ENCODE measurements around the gene PRKG1. TPM values are rescaled to one million over a fixed set of nuclear protein-coding genes. Genes with fewer than 3 reads are reported as not detected.

The PRKG1 gene
- total RNA-seq, 2 experiments from 2014 or later = not detected

DNA sequence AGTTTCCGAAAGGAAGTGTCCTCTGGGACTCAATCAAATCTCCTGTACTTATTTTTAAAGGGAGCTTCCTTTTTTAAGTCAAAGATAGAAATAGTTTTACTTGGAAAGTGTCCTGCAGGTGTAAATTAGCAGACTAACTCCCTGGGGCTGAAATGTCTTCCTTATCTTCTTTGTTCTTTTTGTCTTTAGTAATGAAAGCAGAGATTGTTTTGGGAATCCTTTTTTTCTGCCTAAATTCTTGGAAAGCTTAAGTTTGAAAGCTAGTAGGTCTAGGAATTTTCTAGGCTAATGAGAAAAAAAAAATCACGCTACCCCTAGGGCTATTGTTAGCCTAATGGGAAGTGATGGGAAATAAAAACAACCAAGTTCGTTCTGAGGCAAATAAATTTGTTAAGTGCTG is 764.2 kb downstream of the PRKG1 start:
- CTCF ChIA-PET = no interaction called here
- no peak for DNase-seq
- no peaks in the 10 kb centered on the region for H3K4me1 Mint-ChIP-seq (ENCODE audit: low read depth)
- POLR2A ChIA-PET = no interaction called here
- H3K27ac Mint-ChIP-seq = no peak overlapping the region
- peaks cover 6% of the 10 kb centered on the region for H3K9me3 Mint-ChIP-seq
- no peaks in the 10 kb centered on the region for H3K36me3 Mint-ChIP-seq
- intact Hi-C loops (cut with micrococcal nuclease) = no loop called here
- no peak overlapping the region for H3K4me3 Mint-ChIP-seq
- no peaks in the 10 kb centered on the region for H3K27me3 Mint-ChIP-seq

- CTCF ChIA-PET = interaction anchor here (0.6 kb wide), 1 partner anchor 65 kb away, joined by 3 read pairs; no protein-coding TSS in a partner anchor
- no peak for DNase-seq
- Mint-ChIP-seq H3K4me3 (no peak overlapping the region), H3K9me3 (no peaks in the 10 kb centered on the region), H3K27me3 (peaks cover 3% of the 10 kb centered on the region), H3K27ac (no peak overlapping the region), H3K4me1 (ENCODE audit: low read depth) (no peaks in the 10 kb centered on the region), H3K36me3 (no peaks in the 10 kb centered on the region)
- POLR2A ChIA-PET = no interaction called here
- intact Hi-C loops (cut with micrococcal nuclease) = no loop called here
These were observed 769.7 kb downstream of the PRKG1 start for GRCh38 chr10:51843966-51844365.

GRCh38 chr10:51846856-51847506 is 772.7 kb downstream of the PRKG1 start:
- Mint-ChIP-seq H3K9me3 (no peaks in the 10 kb centered on the region), H3K27me3 (peaks cover 3% of the 10 kb centered on the region), H3K27ac (no peak overlapping the region), H3K4me3 (no peak overlapping the region), H3K4me1 (ENCODE audit: low read depth) (no peaks in the 10 kb centered on the region), H3K36me3 (no peaks in the 10 kb centered on the region)
- POLR2A ChIA-PET = no interaction called here
- intact Hi-C loops (cut with micrococcal nuclease) = no loop called here
- no peak for DNase-seq
- CTCF ChIA-PET = no interaction called here

GRCh38 chr10:51852297-51852696 is 778.0 kb downstream of the PRKG1 start:
- peaks cover 4% of the 10 kb centered on the region for H3K27me3 Mint-ChIP-seq
- no peaks in the 10 kb centered on the region for H3K9me3 Mint-ChIP-seq
- ChIA-PET POLR2A (no interaction called here), CTCF (no interaction called here)
- intact Hi-C loops (cut with micrococcal nuclease) = no loop called here
- H3K36me3 Mint-ChIP-seq = no peaks in the 10 kb centered on the region
- H3K27ac Mint-ChIP-seq = no peak overlapping the region
- DNase-seq = no peak
- H3K4me1 Mint-ChIP-seq (ENCODE audit: low read depth) = no peaks in the 10 kb centered on the region
- no peak overlapping the region for H3K4me3 Mint-ChIP-seq

- H3K9me3 Mint-ChIP-seq = no peaks in the 10 kb centered on the region
- no peak overlapping the region for H3K27ac Mint-ChIP-seq
- no peak for DNase-seq
- ChIA-PET CTCF (no interaction called here), POLR2A (interaction anchor here (1.2 kb wide), 1 partner anchor 34 kb away, joined by 3 read pairs; no protein-coding TSS in a partner anchor)
- peaks cover 2% of the 10 kb centered on the region for H3K27me3 Mint-ChIP-seq
- H3K36me3 Mint-ChIP-seq = no peaks in the 10 kb centered on the region
- H3K4me3 Mint-ChIP-seq = no peak overlapping the region
- no peaks in the 10 kb centered on the region for H3K4me1 Mint-ChIP-seq (ENCODE audit: low read depth)
- intact Hi-C loops (cut with micrococcal nuclease) = no loop called here
These were observed 783.0 kb downstream of the PRKG1 start for GRCh38 chr10:51857305-51857704.

DNA sequence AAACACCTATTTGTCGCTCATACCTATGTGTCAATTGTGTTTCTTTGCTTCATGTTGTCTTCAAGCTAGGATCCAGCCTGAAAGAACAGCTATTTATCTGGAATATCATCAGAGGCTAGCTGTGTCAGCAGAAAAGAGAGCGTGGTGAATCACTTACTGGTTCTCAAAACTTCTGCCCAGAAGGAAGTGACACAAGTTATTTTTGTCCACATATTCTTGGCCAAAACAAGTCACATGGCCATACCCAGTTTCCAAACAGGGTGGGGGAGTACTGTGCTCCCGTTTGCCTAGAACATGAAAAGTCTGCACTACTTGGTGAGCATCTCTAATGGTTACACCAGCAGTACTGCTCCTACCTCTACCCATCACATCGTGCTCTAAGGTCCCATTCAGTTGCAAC is 786.0 kb downstream of the PRKG1 start:
- intact Hi-C loops (cut with micrococcal nuclease) = no loop called here
- H3K4me3 Mint-ChIP-seq = no peak overlapping the region
- DNase-seq = no peak
- POLR2A ChIA-PET = no interaction called here
- no peak overlapping the region for H3K27ac Mint-ChIP-seq
- H3K36me3 Mint-ChIP-seq = no peaks in the 10 kb centered on the region
- peaks cover 2% of the 10 kb centered on the region for H3K27me3 Mint-ChIP-seq
- no peaks in the 10 kb centered on the region for H3K4me1 Mint-ChIP-seq (ENCODE audit: low read depth)
- H3K9me3 Mint-ChIP-seq = no peaks in the 10 kb centered on the region
- CTCF ChIA-PET = no interaction called here

DNA sequence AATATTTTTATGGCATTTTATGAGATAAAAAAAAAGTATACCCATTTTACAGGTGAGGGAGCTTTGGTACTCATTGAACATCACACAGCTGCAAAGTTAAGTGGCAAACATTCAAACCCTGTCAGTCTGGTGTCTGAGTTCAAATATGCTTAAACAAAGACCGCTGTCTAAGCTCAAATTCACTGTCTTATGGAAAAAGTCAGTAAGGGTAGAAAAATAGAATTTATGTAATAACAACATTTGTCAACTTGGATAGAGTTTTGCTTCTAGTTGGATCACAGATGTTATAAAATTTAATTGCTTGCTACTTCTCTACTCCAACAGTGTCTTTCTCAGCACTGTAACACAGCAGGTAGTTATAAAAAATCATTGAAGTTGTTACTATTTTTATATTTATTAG is 786.8 kb downstream of the PRKG1 start:
- intact Hi-C loops (cut with micrococcal nuclease) = no loop called here
- DNase-seq = no peak
- Mint-ChIP-seq H3K27ac (no peak overlapping the region), H3K27me3 (no peaks in the 10 kb centered on the region), H3K36me3 (no peaks in the 10 kb centered on the region), H3K4me1 (ENCODE audit: low read depth) (no peaks in the 10 kb centered on the region), H3K9me3 (no peaks in the 10 kb centered on the region), H3K4me3 (no peak overlapping the region)
- CTCF ChIA-PET = no interaction called here
- POLR2A ChIA-PET = no interaction called here

DNA sequence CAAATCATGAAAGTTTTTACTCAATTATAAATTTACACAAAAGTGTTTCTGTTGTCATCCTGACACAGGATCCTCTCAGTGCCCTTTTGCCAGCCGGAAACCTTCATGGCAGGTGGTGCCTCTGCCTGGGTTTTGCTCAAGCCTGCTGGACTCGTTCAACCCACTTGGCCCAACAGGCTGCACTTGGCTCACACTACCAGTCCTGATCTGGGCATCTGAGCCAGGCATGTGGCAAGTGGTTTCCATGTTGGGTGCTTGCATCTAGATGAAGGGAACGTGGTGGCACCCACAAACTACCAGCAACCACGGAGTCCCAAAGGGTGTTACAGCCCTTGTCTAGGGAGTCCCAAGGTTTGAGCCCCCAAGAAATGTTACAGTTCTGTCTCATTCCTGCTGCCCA is 787.4 kb downstream of the PRKG1 start:
- ChIA-PET CTCF (interaction anchor here (0.6 kb wide), 1 partner anchor 369 kb away, joined by 3 read pairs; no protein-coding TSS in a partner anchor), POLR2A (no interaction called here)
- intact Hi-C loops (cut with micrococcal nuclease) = no loop called here
- no peak for DNase-seq
- Mint-ChIP-seq H3K4me3 (no peak overlapping the region), H3K27me3 (no peaks in the 10 kb centered on the region), H3K9me3 (no peaks in the 10 kb centered on the region), H3K4me1 (ENCODE audit: low read depth) (no peaks in the 10 kb centered on the region), H3K27ac (no peak overlapping the region), H3K36me3 (no peaks in the 10 kb centered on the region)

- no peaks in the 10 kb centered on the region for H3K27me3 Mint-ChIP-seq
- intact Hi-C loops (cut with micrococcal nuclease) = no loop called here
- POLR2A ChIA-PET = no interaction called here
- H3K4me3 Mint-ChIP-seq = no peak overlapping the region
- no peaks in the 10 kb centered on the region for H3K9me3 Mint-ChIP-seq
- no peaks in the 10 kb centered on the region for H3K36me3 Mint-ChIP-seq
- CTCF ChIA-PET = no interaction called here
- DNase-seq = no peak
- H3K4me1 Mint-ChIP-seq (ENCODE audit: low read depth) = no peaks in the 10 kb centered on the region
- H3K27ac Mint-ChIP-seq = no peak overlapping the region
These were observed 787.9 kb downstream of the PRKG1 start for GRCh38 chr10:51862149-51862548.

DNA sequence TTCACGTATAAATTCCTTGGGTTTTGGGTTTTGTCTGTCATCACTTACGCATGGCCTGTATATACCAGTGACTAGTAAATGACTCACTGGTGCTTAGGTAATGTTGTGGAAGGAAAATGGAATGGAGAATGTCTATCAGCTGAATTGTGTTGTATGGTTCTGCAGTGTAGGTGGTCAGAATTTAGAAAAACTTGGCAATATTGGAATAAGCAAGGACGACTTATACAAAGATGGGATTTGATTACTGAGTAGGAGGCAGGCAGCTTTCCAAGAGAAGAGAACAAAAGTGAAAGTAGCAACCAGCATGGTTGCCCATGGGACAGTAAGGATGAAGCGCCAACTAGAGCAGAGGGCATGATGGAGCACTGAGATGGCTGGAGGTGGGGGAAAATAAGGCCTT is 793.7 kb downstream of the PRKG1 start:
- H3K4me1 Mint-ChIP-seq (ENCODE audit: low read depth) = no peaks in the 10 kb centered on the region
- intact Hi-C loops (cut with micrococcal nuclease) = no loop called here
- no peak overlapping the region for H3K27ac Mint-ChIP-seq
- ChIA-PET CTCF (no interaction called here), POLR2A (no interaction called here)
- DNase-seq = no peak
- H3K4me3 Mint-ChIP-seq = no peak overlapping the region
- H3K36me3 Mint-ChIP-seq = no peaks in the 10 kb centered on the region
- H3K27me3 Mint-ChIP-seq = no peaks in the 10 kb centered on the region
- H3K9me3 Mint-ChIP-seq = no peaks in the 10 kb centered on the region

DNA sequence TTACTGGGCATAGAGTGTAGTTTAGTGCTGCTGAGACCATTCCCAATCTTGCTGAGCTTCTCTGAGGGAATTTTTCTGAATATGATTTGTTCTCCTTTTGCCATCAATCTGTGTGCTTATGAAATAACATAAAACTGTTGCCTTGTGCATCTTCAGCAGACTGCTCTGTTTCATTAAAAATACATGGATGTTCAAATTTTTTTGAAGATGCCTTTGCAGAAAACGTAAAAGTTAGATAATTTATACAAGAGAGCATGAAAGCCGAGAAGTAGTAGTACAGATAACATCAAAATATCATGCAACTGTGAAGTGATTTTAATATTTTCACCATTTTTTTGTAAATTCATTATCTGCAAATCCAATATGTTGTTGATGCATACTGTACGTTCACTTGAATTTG is 799.8 kb downstream of the PRKG1 start:
- Mint-ChIP-seq H3K4me3 (no peak overlapping the region), H3K9me3 (no peaks in the 10 kb centered on the region), H3K4me1 (ENCODE audit: low read depth) (peaks cover 10% of the 10 kb centered on the region), H3K36me3 (no peaks in the 10 kb centered on the region), H3K27ac (no peak overlapping the region), H3K27me3 (no peaks in the 10 kb centered on the region)
- POLR2A ChIA-PET = no interaction called here
- intact Hi-C loops (cut with micrococcal nuclease) = no loop called here
- DNase-seq = no peak
- CTCF ChIA-PET = no interaction called here

DNA sequence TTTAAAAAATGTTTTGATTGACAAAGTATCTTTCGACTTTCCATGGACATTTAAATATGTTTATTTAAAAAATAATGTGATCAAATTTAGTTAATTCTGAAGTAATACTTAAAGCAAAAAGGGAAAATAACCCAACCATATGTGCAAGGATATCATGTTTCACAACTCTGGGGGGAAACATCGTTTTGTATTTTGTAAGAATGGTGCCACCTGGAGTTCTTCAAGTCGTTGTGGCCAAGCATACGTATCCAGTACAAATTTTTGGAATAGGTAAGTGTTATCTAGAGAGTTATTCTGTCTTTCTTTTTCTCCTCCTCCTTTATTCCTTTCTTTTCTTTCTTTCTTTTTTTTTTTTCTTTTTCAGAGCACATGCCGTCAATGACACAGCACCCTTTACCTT is 801.3 kb downstream of the PRKG1 start:
- no peak overlapping the region for H3K4me3 Mint-ChIP-seq
- H3K27ac Mint-ChIP-seq = no peak overlapping the region
- intact Hi-C loops (cut with micrococcal nuclease) = no loop called here
- no peak for DNase-seq
- ChIA-PET CTCF (interaction anchor here (0.8 kb wide), 1 partner anchor 451 kb away, joined by 3 read pairs; no protein-coding TSS in a partner anchor), POLR2A (no interaction called here)
- no peaks in the 10 kb centered on the region for H3K9me3 Mint-ChIP-seq
- H3K4me1 Mint-ChIP-seq (ENCODE audit: low read depth) = peaks cover 16% of the 10 kb centered on the region
- H3K36me3 Mint-ChIP-seq = no peaks in the 10 kb centered on the region
- H3K27me3 Mint-ChIP-seq = no peaks in the 10 kb centered on the region

- ChIA-PET POLR2A (no interaction called here), CTCF (interaction anchor here (0.6 kb wide), 1 partner anchor 181 kb away, joined by 3 read pairs; no protein-coding TSS in a partner anchor)
- peaks cover 16% of the 10 kb centered on the region for H3K4me1 Mint-ChIP-seq (ENCODE audit: low read depth)
- H3K27me3 Mint-ChIP-seq = no peaks in the 10 kb centered on the region
- no peaks in the 10 kb centered on the region for H3K9me3 Mint-ChIP-seq
- DNase-seq = no peak
- H3K27ac Mint-ChIP-seq = no peak overlapping the region
- H3K36me3 Mint-ChIP-seq = no peaks in the 10 kb centered on the region
- H3K4me3 Mint-ChIP-seq = no peak overlapping the region
- intact Hi-C loops (cut with micrococcal nuclease) = no loop called here
These were observed 802.2 kb downstream of the PRKG1 start for GRCh38 chr10:51876503-51876902.
